ENCODE results near the gene ATP5PD.

- no peak for TF ChIP-seq CTCF (IDR thresholded peaks at IDR 0.05)
- TF ChIP-seq POLR2A (IDR thresholded peaks at IDR 0.05), result no peak
These were observed 5.2 kb upstream of the ATP5PD start for GRCh38 chr17:75051941-75052340.
